GM19099 (cell line): ENCODE data around the gene TMEM147.

ENCODE experiments used
- POLR2A ChIP-seq: IDR thresholded peaks from 3 replicates; pipeline ENCODE4 v1.6.1; 2011; ENCODE audit warnings: low read depth; ENCODE audit not compliant: insufficient read length; ENCODE audit errors: extremely low read depth

Gene TMEM147

DNA sequence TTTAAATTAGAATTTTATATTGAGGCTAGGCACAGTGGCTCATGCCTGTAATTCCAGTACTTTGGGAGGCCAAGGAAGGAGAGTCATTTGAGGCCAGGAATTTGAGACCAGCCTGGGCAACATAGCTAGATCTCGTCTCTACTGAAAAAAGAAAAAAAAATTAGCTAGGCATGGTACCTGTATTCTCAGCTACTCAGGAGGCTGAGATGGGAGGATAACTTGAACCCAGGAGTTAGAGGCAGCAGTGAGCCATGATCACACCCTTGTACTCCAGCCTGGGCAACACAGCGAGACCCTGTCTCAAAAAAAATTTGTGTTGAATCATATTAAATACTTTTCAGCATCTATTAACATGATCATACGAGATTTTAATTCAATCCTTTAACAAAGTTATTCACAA is 45.4 kb downstream of the TMEM147 start:
- TF ChIP-seq POLR2A: no peak

DNA sequence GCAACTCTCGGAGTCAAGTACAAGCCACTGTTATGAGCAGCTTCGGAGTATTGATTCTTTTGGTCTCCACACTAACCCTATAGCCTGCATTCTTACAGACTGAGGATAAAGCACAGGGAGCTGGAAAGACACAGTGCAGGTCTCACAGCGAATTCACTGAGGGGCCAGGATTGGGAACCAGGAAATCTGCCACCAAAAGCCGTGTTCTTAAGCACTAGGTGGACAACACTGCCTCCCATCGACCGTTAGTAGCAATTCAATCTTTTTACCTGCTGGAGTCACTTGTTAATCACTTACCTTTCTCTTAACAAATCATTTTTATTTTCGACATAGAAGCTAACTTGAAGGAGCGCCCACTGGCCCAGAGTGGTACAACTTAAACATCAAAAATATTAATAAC is 46.8 kb downstream of the TMEM147 start:
- TF ChIP-seq POLR2A: no peak

DNA sequence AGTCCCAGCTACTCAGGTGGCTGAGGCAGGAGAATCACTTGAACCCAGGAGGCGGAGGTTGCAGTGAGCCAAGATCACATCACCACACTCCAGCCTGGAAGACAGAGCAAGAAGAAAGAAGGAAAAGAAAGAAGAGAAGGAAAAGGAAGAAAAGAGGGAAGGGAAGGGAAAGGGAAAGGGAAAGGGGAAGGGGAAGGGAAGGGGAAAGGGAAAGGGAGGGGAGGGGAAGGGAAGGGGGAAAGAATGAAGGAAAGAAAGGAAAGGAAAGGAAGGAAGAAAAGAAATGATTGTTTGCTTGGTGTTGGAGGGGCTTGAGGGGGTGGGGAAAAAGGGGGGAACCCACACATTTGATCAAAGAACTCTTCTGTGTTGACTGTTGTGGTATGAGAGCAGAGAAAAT is 50.5 kb downstream of the TMEM147 start:
- TF ChIP-seq POLR2A: no peak

DNA sequence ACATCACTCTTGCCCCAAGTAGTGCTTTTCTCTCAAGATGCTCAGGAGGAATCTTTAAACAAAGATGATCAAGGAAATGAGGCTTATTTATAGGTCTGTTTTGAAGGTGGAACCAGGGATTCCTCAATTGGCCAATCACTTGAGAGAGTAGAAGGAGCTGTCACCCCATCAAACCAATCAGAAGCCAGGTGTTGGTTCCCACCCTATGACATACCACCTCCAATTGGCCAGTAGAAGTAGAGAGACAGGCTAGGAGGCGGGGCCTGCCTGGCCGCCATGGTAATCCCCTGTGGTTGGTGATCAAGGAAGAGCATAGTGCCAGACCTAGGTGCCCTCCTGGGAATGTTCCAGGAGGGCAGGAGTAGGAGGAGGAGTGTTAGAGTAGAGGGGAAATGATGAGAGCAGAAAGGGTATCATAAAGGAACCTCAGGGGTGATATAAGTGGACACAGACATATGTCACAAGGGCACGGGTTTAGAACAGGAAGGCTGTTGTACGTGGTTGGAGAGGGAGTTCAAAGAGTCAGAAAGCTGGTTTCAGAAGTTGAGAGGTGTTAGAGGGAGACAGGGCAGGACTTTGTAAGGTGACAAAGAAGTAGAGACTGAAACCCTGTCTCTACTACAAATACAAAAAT is 51.1 kb downstream of the TMEM147 start:
- TF ChIP-seq POLR2A: no peak
